ENCODE measurements around the gene ST3GAL5.

Gene ST3GAL5

DNA sequence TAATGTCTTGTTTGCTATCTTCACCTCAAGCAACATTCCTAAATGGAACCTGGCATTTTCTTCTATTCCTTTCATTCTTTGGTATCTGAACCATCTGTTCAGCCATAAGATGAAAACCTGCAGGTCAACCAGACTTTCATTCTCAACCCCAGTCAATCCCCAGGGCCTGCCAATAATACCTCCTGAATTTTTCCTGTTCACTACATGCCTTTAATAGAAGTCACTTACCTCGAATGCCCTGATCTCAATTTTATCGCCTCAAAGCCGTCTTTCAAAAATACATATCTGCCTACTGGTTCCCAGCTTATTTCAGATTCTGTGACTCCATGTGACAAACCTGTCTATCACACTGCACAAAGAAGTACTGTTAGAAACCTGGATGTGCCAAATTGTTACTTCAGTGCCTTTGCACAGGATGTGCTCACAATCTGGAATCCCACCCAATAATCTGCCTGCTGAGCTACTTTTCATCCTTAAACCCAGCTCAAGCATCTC lies 22.6 kb downstream of the ST3GAL5 start:
- no peak for DNase-seq (ENCODE audit: low read depth)

DNA sequence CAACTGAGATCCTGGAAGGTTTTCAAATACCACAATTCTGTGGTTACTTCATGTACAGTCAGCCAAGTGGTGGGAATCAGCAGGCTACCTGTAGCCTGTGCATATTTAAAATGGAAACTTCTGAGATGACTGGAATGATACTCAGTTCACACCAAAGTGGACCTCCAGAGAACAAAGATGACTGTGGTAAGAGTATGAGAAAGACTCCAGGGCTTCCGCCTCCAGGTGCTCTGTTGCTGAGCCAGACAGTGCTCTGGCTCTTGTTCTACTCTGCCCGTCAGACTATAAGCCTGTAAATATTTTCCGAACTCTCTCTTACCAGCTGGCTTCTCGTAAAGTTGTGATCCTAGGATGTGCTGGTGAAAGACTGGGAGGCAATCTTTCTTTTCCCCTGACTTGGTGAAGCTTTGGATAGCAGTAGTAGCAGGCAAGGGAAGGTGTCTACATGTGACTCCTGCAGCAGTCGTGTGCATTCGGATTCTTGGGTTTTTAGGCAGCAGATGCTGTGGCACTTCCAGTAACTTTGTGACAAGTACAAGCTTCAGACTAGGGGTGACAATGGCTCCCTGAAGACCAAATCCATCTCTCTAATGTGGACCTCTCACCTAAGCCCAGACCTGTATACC lies 23.1 kb downstream of the ST3GAL5 start:
- DNase-seq (ENCODE audit: low read depth), result no peak

DNA sequence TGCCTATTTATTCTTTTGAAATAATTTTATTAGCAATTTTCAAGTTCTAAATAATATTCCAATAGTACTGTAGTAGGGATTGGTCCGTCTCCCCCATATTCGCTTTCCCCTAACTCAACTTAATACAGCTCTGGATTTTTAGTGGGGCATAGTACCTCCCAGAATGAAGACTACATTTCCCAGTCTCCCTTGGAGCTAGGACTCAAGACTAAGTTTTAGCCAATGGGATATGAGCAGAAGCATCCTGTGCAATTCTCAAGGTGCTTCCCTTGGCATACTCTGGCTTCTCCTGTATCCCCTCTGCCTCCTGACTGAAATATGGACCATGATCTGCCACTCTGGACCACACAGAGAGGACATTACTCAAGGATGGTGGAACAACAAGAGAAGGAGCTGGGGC lies 24.1 kb downstream of the ST3GAL5 start:
- DNase-seq (ENCODE audit: low read depth), result no peak

DNA sequence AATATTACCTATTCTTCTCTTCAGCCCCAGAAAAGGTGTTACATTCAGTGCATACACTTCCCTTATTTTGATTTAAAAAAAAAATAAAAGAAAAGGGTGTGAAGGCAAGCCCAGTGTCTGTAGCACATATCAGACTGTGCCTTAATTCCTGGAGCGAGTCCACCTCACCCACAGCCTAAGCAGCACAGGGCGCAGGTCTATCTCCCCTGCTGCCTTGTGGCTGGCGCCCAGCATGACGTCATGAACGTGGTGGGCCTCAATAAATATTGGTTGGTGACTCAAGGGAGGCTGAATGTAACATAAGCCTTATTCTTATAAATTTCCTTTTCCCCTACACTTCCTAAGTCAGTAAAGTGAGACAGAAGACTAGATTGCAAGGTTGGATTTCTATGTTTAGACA lies 26.4 kb downstream of the ST3GAL5 start:
- DNase-seq (ENCODE audit: low read depth), result peak; percentile 41

DNA sequence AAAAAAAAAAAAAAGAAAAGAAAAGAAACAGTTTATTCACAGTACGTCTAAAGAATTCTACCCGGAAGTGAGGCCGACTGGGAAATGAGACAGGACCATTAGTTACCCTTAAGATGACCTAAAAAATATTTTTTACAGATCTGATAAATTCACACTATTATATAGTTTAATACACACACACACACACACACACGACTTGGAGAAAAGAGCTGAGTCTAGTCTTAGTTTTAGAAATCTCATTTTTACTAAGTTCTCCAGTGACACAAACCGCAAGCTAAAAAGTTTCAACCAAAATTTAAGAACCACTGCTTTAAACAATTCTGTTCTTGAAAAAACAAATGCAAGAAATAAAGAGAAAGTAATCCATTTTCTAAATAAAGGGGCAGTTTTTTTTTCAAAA lies 27.1 kb downstream of the ST3GAL5 start:
- no peak for DNase-seq (ENCODE audit: low read depth)

DNA sequence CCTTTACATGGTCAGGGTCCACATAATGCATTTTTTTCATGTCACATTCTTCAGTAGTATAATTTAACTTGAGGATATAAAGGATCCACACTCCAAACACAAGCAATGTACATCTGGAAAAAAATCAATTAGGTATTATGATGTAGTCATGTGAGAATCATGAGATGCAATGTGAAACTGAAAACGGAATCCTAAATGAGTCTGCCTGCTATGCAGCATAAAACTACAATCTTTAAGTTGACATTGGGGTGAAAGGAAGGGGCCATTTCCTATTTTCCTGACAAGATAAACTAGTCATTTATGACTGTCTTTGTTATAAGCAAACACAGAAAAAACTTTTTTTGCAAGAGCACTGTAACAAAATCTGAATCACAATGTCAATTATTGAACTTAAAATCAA lies 27.6 kb downstream of the ST3GAL5 start:
- DNase-seq (ENCODE audit: low read depth), result no peak

DNA sequence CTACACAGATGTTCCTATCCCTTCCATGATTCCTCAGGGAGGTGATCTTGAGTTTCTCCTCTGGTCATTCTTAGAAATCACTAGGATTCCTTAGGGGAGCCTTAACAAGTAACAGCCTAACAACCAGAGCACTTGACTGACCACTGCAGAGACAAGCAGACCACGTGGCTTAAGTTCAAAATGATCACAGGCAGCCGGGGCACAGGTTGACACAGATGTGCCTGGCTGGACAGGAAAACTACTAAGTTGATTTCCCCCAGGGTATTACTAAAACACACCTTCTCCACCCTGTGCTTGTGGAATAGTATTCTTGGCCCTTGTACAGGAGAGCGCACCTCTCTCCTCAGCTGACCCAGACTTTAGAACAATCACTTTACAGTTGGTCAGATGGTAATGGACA lies 29.9 kb downstream of the ST3GAL5 start:
- no peak for DNase-seq (ENCODE audit: low read depth)

DNA sequence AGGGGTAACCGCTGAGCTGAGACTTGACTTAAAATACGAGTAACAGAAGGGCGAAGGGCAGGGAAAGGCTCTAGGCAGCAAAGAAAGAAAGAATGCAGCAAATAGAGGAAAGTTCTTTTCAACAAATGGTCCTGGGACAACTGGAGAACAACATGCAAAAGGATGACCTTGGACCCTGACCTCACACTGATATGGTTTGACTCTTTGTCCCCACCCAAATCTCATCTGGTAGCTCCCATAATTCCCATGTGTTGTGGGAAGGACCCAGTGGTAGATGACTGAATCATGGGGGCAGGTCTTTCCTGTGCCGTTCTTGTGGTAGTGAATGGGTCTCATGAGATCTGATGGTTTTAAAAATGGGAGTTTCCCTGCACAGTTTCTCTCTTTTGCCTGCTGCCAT lies 33.9 kb downstream of the ST3GAL5 start:
- no peak for DNase-seq (ENCODE audit: low read depth)

DNA sequence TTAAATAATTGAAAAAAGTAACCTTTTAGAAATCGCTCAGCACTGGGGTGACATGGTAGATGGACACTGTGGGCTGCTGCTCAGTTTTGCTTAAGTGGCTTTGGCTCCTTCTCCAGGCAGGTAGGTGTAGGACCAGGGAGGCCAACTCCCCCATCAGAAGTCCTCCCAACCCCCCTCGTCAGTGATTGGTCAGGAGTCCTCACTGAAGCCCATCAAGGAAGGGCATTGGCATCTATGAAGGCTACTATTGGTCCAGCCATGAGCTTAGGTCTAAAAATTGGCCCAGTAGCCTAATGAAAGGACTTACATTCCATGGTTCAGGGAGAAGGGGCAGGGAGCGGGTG lies 34.7 kb downstream of the ST3GAL5 start:
- no peak for DNase-seq (ENCODE audit: low read depth)

DNA sequence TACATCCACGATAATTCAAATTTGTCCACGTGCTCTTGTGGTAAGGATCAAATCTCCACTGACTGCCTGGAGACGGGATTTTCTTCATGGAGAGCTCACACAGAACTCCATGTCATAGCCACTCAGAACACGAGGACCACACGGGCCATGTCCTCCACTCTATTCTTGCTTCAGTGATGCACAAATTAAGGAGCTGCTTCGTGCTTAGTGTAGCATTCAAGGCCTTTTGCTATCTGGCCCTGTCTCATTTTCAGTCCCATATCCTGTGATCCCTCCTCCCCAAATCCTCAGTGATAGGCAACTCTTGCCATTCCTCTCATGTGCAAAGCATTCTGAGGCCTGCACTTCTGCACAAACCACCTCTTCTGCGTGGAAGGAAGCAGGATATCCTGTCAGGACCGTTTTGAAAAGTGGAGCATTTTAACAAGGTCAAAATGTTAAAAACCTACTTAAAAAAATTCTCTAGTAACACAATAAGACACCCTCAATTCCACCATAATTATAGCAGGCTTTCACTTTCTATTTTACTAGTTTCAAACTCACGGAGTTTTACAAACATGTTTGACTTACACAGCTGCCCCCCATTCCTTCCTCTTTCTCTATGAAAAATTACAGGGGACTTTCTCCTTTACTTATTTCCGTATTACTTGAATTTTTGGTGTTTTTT lies 35.2 kb downstream of the ST3GAL5 start:
- DNase-seq (ENCODE audit: low read depth), result no peak

DNA sequence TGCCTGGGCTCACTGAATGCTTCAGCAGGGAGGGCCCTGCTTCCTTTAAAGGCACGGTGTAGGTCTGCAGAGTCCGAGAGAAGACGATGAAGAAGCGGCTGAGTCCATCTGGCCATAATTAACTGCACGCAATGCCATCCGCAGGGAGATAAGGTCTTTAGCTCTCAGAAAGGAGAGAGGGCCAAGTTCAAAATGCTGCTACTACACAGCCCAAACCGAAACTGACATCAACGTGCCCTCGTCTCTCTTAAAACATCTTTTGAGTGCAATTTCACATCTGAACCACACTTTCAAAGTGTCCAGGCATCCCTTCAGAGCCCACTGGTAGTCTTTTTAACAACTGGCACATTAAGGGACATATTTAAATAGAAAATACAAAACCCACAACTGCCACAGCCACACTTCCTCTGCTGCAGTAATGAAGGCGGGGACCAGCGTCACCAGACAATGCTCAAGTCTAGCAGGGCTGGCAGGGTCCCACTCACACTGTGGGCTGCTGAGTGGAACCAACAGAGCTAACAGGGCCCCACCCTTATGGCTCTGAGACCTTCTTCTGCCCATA lies 35.8 kb downstream of the ST3GAL5 start:
- peak; percentile 54 for DNase-seq (ENCODE audit: low read depth)

DNA sequence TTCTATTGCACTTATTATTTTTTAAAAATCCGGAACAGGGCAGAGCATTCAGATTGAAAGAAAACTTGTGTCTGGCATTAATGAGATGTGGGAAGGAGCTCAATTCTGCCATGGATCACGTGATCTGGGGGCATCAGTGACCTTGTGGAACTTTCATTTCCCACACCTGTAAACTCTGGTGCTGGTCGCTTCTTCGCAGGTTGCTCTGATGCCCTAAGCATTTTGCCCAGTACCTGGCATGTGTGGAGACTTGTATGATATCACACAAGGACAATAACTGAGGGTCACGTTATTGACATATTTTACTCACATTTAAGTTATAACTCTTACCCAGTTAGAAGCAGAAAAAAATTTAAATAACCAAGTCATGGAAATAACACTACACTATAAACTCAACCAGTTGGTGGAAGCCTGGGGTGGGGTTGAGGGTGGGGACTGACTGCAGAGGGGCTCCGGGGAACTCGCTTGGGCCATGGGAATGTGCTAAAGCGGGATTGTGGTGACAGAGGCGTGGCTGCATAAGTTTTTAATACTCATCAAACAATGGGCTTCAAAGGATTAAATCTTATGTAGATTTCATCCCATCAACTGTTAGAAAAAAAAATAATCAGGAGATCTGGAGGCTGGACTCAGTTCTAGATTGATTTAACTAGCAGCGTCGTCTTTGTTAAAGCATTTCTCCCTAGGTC lies 36.5 kb downstream of the ST3GAL5 start:
- DNase-seq (ENCODE audit: low read depth), result no peak

DNA sequence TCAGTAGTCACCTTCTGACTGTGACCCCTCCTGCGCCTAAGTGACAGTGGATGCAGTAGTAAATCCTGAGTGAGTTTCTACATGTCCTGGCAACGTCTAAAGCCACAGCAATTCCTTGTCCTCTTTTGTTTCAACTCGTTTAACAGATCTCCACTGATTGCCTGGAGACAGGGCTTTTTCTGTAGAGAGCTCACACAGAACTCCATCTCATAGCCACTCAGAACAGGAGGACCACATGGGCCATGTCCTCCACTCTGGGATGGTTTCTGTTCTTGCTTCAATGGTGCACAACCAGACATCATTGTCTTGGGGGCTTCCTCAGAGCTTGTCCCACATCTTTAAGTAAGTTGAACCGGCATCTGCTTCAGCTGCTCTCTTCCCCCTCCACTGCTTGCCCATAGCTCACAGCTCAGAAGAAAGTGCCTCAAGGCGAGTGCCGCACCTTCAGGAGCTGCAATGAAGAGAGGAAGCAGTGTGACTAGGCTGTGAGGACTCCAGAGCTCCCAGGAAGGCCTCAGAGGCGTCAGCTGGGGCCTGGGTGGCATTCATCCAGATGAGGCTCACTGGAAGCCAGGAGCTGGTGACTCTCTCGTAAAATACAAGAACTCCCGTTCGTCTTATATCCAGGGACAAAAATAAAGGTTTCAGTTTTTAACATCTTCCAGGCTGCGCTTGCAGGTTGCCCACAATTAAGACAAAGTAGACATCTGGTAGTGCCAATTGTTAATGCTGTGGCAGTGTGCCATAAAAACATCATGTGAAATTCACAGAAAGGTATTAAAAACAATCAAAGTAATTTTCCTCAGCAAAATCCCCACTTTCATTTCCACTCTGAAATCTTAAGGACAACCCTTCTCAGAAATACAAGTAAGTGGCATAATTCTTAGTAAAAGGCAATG lies 37.3 kb downstream of the ST3GAL5 start:
- DNase-seq (ENCODE audit: low read depth), result no peak

DNA sequence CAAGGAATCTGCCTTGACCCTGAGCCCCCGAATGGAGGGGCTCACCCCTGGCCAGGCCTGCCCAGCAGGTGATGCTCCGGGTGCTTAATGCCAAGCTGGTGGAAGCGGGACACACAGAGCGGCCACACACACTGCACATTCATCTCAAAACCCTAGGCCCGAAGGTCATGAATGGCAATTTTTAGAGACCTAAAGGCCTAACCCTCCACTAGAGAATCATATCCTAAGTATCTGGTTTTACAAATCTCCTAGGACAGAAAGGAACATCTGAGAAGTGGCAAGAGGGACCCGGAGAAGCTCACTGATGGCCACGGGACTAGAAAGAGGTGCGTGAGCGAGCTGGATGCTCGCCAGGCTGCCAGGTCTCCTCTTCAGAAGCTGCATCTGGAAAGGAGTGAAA lies 38.3 kb downstream of the ST3GAL5 start:
- DNase-seq (ENCODE audit: low read depth), result no peak

DNA sequence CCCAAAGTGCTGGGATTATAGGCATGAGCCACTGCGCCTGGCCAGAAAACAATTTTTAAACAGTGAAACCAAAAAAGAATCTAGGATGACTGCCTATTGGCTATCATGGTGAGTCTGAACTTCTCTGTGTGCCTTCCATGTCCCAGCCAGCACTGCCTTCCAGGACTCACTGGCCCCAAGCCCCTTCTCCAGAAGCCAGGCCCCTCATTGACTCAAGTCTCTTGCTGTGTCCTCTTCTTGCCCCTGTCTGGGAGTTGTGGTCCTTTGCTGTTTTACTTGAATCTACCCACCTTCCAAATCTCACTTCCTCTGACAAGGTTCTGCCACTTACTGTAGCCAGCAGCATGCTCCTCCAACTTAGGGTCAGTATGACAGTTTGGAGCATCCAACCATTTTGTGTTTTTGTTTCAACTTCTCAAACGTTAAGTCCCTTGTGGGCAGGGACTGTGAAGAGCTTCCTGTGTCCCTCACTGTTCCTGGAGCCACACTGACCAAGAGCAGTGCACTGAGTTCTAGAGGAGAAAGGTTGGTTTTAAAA lies 41.7 kb downstream of the ST3GAL5 start:
- DNase-seq (ENCODE audit: low read depth), result no peak

DNA sequence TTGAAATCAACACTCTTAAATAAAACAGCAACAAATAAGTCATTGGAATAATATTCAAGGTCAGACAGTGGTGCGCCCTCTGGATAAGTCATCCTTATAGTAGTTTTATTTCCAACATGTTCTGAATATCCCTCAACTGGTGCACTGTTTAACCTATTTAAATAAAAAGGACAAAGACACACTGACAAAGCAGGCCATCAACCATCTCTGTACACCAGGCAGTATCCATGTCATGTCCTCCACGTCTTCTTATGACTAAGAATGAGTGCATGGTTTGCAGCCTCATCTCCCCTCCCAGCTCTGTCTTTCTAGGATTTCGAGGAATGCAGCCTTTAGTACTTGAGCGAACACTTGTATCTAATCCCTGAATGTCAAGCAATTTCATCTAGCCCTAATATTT lies 42.4 kb downstream of the ST3GAL5 start:
- no peak for DNase-seq (ENCODE audit: low read depth)

DNA sequence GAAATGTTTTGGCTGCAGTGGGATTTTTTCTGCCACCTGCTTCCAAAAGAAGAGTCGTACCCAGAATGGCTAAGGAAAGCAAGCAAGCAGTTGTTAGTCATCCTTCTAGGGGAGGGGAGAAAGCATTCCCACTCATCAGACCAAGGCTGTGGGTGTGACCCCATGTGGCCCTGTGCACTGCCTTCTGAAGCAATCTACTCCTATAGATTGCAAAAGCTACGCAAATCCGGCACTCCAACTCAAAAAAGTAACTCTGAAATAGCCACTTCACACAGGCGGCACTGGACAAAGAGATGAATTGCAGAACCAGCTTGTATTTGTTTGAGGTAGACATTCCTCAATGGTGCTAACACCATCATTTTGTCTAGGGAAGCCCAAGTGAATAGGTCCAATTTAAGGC lies 44.3 kb downstream of the ST3GAL5 start:
- no peak for DNase-seq (ENCODE audit: low read depth)

DNA sequence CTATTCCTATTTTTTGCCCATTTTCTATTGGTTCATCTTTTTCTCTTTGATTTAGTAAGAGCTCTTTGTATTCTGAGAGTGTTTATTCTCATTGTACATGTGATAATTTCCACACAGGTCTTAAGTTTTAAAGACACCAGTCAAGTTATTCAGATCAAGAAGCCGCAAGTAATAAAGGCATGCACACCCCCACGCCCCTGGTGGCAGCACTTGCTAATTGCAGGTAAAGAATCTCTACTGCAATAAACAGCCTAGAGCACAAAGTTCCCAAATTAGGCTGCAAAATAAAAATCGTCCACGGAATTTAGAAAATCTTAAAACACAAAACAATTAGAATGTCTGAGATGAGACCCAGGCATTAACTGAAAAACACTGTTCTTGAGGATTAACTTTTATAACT lies 45.2 kb downstream of the ST3GAL5 start:
- DNase-seq (ENCODE audit: low read depth), result no peak

DNA sequence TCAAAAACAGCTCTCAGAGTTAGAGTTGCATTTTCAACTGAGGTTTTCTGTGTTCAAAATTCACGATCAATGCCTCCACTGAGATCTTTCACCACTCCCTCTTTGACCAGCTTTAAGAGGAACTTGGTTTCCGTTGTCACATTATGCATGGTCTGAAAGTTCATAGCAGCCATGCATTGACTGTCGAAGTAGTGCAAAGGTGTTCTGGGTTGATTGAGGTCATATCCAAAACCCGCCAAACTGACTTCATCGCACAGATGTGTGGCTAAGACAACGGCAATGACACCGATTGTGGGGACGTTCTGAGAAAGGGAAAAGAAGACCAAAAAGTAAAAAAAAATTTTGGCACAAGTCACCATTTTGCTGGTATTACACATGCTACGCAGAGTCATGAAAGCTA lies 48.7 kb downstream of the ST3GAL5 start:
- DNase-seq (ENCODE audit: low read depth), result no peak

DNA sequence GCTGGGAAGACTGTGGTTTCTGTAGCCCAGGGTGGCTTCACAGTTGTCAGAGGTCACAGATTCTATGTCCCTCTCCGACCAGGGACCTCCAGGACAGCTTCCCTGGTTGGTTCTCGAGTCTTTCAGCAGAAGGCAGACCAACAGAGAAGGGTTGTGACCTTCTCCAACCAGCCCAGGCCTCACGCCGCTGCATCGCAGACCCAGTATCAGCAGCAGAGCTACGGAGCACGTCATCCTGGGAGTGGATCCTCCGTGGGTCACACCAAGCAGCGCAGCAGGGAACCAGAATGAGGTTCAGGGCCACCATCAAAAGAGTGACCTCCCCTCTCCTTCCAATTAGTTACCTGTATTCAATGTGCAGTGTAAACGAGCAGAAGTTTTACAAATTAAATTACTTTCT lies 49.3 kb downstream of the ST3GAL5 start:
- DNase-seq (ENCODE audit: low read depth), result no peak

DNA sequence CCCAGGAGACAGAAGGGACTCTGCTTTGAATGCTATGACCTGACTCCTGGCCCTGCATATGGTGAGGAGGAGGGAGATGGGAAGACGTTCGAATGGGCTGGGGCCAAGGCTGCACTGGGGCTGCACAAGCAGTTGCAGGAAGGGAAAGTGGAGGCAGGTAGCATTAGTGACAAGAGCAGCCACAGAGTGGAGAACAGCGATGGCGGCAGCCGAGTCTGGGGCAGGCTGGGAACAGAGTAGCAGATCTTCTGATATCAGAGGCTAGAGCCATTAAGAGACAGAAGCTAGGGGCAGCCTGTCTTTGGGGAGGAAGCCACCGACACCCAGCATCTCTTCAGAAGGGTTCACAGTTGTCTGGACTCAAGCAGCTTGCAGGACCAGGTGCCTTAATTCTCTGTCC lies 50.1 kb downstream of the ST3GAL5 start:
- DNase-seq (ENCODE audit: low read depth), result no peak

DNA sequence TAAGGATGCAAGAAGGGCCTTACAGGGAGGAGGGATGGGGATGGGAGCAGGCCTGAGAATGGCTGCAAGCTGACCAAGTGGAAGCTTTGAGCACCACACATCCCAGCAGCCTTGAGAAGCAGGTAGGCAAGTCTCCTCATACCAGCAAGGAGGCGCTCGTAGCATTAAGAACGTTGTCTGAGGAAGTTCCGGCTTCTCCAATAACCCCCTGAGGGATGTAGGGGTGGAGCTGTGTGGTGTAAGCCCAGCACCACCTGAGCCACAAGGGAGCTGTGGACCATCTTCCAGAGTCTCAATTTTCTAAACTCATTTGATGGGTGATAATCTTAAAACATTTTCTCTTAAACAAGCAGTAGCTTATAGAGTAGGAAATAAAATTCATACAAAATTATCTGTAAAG lies 50.6 kb downstream of the ST3GAL5 start:
- no peak for DNase-seq (ENCODE audit: low read depth)
